Keratinocyte (primary cell): Measurements from ENCODE around the gene NFATC2. TPM values are rescaled to one million over a fixed set of nuclear protein-coding genes. Genes with fewer than 3 reads are reported as not detected.

Source experiments
- DNase-seq: peaks from one replicate; pipeline ENCODE4 v3.0.0-alpha.2; 2011; ENCODE audit warnings: low read depth, missing footprints, low spot score
- FAIRE-seq: peaks from 2 replicates; lab custom pipeline; 2011; peaks lifted over from hg19 to GRCh38; lab: Jason Lieb, UNC
- H2AFZ ChIP-seq: 2 replicates; pipeline ENCODE4 v1.6.0; 2012; ENCODE audit warnings: low read length, control low read depth, inconsistent platforms; ENCODE audit not compliant: control insufficient read depth
- H3K27ac ChIP-seq: 2 replicates; pipeline ENCODE4 v1.5.1; 2011; ENCODE audit warnings: low read length; ENCODE audit not compliant: control insufficient read depth, insufficient read depth
- H3K27me3 ChIP-seq: 3 replicates; pipeline ENCODE4 v1.6.0; 2011; ENCODE audit warnings: low read length; ENCODE audit not compliant: control insufficient read depth, insufficient read depth; ENCODE audit errors: extremely low read depth
- H3K36me3 ChIP-seq, 2 experiments: 2 replicates in 1 of 2; 3 replicates in 1 of 2; pipeline ENCODE4 v1.5.1; 2011; ENCODE audit warnings: low read length in 2 of 2, mild to moderate bottlenecking in 1 of 2; ENCODE audit not compliant: control insufficient read depth in 2 of 2, insufficient read depth in 2 of 2; ENCODE audit errors: extremely low read depth in 1 of 2
- H3K4me1 ChIP-seq: 3 replicates; pipeline ENCODE4 v1.5.1; 2011; ENCODE audit warnings: low read length; ENCODE audit not compliant: control insufficient read depth, insufficient read depth; ENCODE audit errors: extremely low read depth
- H3K4me2 ChIP-seq: 3 replicates; pipeline ENCODE4 v1.6.0; 2011; ENCODE audit warnings: low read depth, low read length; ENCODE audit not compliant: control insufficient read depth, insufficient read depth; ENCODE audit errors: extremely low read depth
- H3K4me3 ChIP-seq, 3 experiments: fragments of 200-600 bp in 1 of 3; sonication (generic) in 1 of 3; 2 replicates in 2 of 3; 3 replicates in 1 of 3; pipeline ENCODE4 v1.5.1; 2011 to 2016; ENCODE audit warnings: low read length in 3 of 3, mild to moderate bottlenecking in 3 of 3, control low read depth in 2 of 3, inconsistent platforms in 1 of 3, low read depth in 1 of 3, mixed read lengths in 1 of 3, mixed run types in 1 of 3, moderate library complexity in 1 of 3; ENCODE audit not compliant: control insufficient read depth in 2 of 3, insufficient read depth in 2 of 3; ENCODE audit errors: extremely low read depth in 1 of 3
- H3K79me2 ChIP-seq: 2 replicates; pipeline ENCODE4 v1.6.0; 2012; ENCODE audit warnings: low read length; ENCODE audit not compliant: control insufficient read depth, insufficient read depth
- H3K9ac ChIP-seq: 3 replicates; pipeline ENCODE4 v1.6.0; 2011; ENCODE audit warnings: low read length; ENCODE audit not compliant: control insufficient read depth, insufficient read depth; ENCODE audit errors: extremely low read depth
- H3K9me1 ChIP-seq: 3 replicates; pipeline ENCODE4 v1.6.0; 2011; ENCODE audit warnings: low read length; ENCODE audit not compliant: control insufficient read depth, insufficient read depth; ENCODE audit errors: extremely low read depth
- H3K9me3 ChIP-seq: 2 replicates; pipeline ENCODE4 v1.5.1; 2012; ENCODE audit warnings: low read depth, low read length; ENCODE audit not compliant: control insufficient read depth
- H4K20me1 ChIP-seq: 3 replicates; pipeline ENCODE4 v1.6.0; 2011; ENCODE audit warnings: low read length; ENCODE audit not compliant: control insufficient read depth, insufficient read depth; ENCODE audit errors: extremely low read depth
- EZH2 ChIP-seq: IDR thresholded peaks from one replicate; pipeline ENCODE4 v1.6.1; 2012; ENCODE audit warnings: inconsistent platforms, mild to moderate bottlenecking, low read length, moderate library complexity
- dilution Hi-C: fragments of 300-500 bp; cut with MboI; formaldehyde crosslinking; loops from one replicate; pipeline ENCODE4 v1.7.0; 2020; ENCODE audit warnings: low sequenced_read_pairs; ENCODE audit not compliant: extremely low pct_ligation_motif_present
- polyA plus RNA-seq, 5 experiments: library from polyadenylated mRNA; depleted of rRNA in 3 of 5; stranded (reverse) in 3 of 5; stranded (forward) in 1 of 5; unstranded in 1 of 5; fragments of >200 nt; gene quantifications; 1 replicate in 1 of 5; 2 replicates in 3 of 5; 3 replicates in 1 of 5; pipeline versions ENCODE4 v1.2.1 to v1.2.3, GENCODE V29; 2011 to 2012; ENCODE audit warnings: missing spikeins in 2 of 5, low read depth in 1 of 5, low replicate concordance in 1 of 5
- TF ChIP-seq, protein P1 (sequence below), 3 experiments: IDR thresholded peaks in 1 of 3; conservative IDR thresholded peaks in 1 of 3; optimal IDR thresholded peaks in 1 of 3; 2 replicates in 2 of 3; 3 replicates in 1 of 3; pipeline versions ENCODE3 to v1.5.1; 2011; ENCODE audit warnings: low read length in 3 of 3, mild to moderate bottlenecking in 3 of 3, moderate library complexity in 2 of 3, control low read depth in 1 of 3, inconsistent platforms in 1 of 3; ENCODE audit not compliant: insufficient read depth in 2 of 3; ENCODE audit errors: extremely low read depth in 1 of 3

NFATC2 gene
- polyA plus RNA-seq, 1 donor (not counting 4 experiments of a cell fraction or from before 2014, with no cell fraction given), result 0.05 TPM

- no peak for TF ChIP-seq EZH2
- TF ChIP-seq, protein P1, sequence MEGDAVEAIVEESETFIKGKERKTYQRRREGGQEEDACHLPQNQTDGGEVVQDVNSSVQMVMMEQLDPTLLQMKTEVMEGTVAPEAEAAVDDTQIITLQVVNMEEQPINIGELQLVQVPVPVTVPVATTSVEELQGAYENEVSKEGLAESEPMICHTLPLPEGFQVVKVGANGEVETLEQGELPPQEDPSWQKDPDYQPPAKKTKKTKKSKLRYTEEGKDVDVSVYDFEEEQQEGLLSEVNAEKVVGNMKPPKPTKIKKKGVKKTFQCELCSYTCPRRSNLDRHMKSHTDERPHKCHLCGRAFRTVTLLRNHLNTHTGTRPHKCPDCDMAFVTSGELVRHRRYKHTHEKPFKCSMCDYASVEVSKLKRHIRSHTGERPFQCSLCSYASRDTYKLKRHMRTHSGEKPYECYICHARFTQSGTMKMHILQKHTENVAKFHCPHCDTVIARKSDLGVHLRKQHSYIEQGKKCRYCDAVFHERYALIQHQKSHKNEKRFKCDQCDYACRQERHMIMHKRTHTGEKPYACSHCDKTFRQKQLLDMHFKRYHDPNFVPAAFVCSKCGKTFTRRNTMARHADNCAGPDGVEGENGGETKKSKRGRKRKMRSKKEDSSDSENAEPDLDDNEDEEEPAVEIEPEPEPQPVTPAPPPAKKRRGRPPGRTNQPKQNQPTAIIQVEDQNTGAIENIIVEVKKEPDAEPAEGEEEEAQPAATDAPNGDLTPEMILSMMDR (optimal IDR thresholded peaks at IDR 0.05 in 1 of 3, IDR thresholded peaks at IDR 0.05 in 1 of 3, conservative IDR thresholded peaks at IDR 0.05 in 1 of 3; ENCODE audit: extremely low read depth in 1 of 3, insufficient read depth in 2 of 3, low read length in 3 of 3), result no peak
- no peak for DNase-seq
- H3K36me3 ChIP-seq, result no peaks in the 10 kb centered on the region
These were observed 42.2 kb downstream of the NFATC2 start for GRCh38 chr20:51500311-51500710.

GRCh38 chr20:51498765-51499540 is 43.6 kb downstream of the NFATC2 start:
- Histone ChIP-seq H4K20me1 (no peaks in the 10 kb centered on the region), H3K27me3 (peaks cover 18% of the 10 kb centered on the region), H3K36me3 (no peaks in the 10 kb centered on the region), H3K79me2 (no peaks in the 10 kb centered on the region), H3K9ac (no peak overlapping the region), H3K27ac (no peak overlapping the region), H2AFZ (no peak overlapping the region), H3K4me1 (no peaks in the 10 kb centered on the region), H3K9me1 (no peaks in the 10 kb centered on the region), H3K4me2 (no peak overlapping the region), H3K9me3 (no peaks in the 10 kb centered on the region), H3K4me3 (no peak overlapping the region)
- no peak for DNase-seq
- TF ChIP-seq, protein P1 (optimal IDR thresholded peaks at IDR 0.05 in 1 of 3, IDR thresholded peaks at IDR 0.05 in 1 of 3, conservative IDR thresholded peaks at IDR 0.05 in 1 of 3; ENCODE audit: extremely low read depth in 1 of 3, insufficient read depth in 2 of 3, low read length in 3 of 3), result no peak
- TF ChIP-seq EZH2, result no peak
- dilution Hi-C loops, result no loop called here
- no peak for FAIRE-seq

More at GRCh38 chr20:51500311-51500710, 42.2 kb downstream of the NFATC2 start:
- Histone ChIP-seq H3K9me1 (no peaks in the 10 kb centered on the region), H2AFZ (no peak overlapping the region), H3K27ac (no peak overlapping the region), H4K20me1 (no peaks in the 10 kb centered on the region), H3K9me3 (no peaks in the 10 kb centered on the region), H3K4me3 (no peak overlapping the region), H3K4me2 (no peak overlapping the region), H3K9ac (no peak overlapping the region), H3K79me2 (no peaks in the 10 kb centered on the region), H3K4me1 (no peaks in the 10 kb centered on the region), H3K27me3 (peaks cover 10% of the 10 kb centered on the region)
- FAIRE-seq, result no peak
- dilution Hi-C loops, result no loop called here
